ENCODE measurements around the gene BMP8A.
A peak's percentile ranks its signal among the peaks of the same experiment; 100 is the strongest.

Gene BMP8A

GRCh38 chr1:39542924-39543323 lies 51.5 kb downstream of the BMP8A start:
- TF ChIP-seq CTCF (conservative IDR thresholded peaks at IDR 0.05) (no peak), ZFX (IDR thresholded peaks at IDR 0.05) (no peak)
- H3K27ac ChIP-seq, result peak overlapping the region; percentile 78; the same call in 1 of the 2 replicates

GRCh38 chr1:39544327-39544726 lies 52.9 kb downstream of the BMP8A start:
- TF ChIP-seq ZFX (IDR thresholded peaks at IDR 0.05) (no peak), CTCF (conservative IDR thresholded peaks at IDR 0.05) (no peak)
- peak overlapping the region; percentile 78 for H3K27ac ChIP-seq

- H3K27ac ChIP-seq, result peak overlapping the region; percentile 79
- no peak for TF ChIP-seq ZFX (IDR thresholded peaks at IDR 0.05)
- TF ChIP-seq CTCF (conservative IDR thresholded peaks at IDR 0.05), result no peak
Measured at GRCh38 chr1:39545531-39545930, 54.1 kb downstream of the BMP8A start.

GRCh38 chr1:39554277-39554676 lies 62.8 kb downstream of the BMP8A start:
- no peak overlapping the region for H3K27ac ChIP-seq
- TF ChIP-seq ZFX (IDR thresholded peaks at IDR 0.05) (no peak), CTCF (conservative IDR thresholded peaks at IDR 0.05) (no peak)

GRCh38 chr1:39561279-39561678 lies 69.8 kb downstream of the BMP8A start:
- no peak overlapping the region for H3K27ac ChIP-seq
- TF ChIP-seq CTCF (conservative IDR thresholded peaks at IDR 0.05) (no peak), ZFX (IDR thresholded peaks at IDR 0.05) (no peak)

- H3K27ac ChIP-seq, result no peak overlapping the region
- TF ChIP-seq ZFX (IDR thresholded peaks at IDR 0.05) (no peak), CTCF (conservative IDR thresholded peaks at IDR 0.05) (no peak)
Measured at GRCh38 chr1:39562886-39563285, 71.5 kb downstream of the BMP8A start.

GRCh38 chr1:39563669-39564068 lies 72.2 kb downstream of the BMP8A start:
- TF ChIP-seq CTCF (conservative IDR thresholded peaks at IDR 0.05), result no peak
- no peak for TF ChIP-seq ZFX (IDR thresholded peaks at IDR 0.05)
- no peak overlapping the region for H3K27ac ChIP-seq
